ENCODE results near the gene ISCA2.

GRCh38 chr14:74518221-74518620, 24.7 kb downstream of the ISCA2 start:
- no peak for TF ChIP-seq CTCF (IDR thresholded peaks at IDR 0.05)
- no peak for TF ChIP-seq EZH2 (IDR thresholded peaks at IDR 0.05; ENCODE audit: borderline replicate concordance, insufficient read depth, low read depth, low read length, poor library complexity, severe bottlenecking)
